Chondrocyte (in vitro differentiated cells): ENCODE measurements around the gene ZNRF1. TPM values are rescaled to one million over a fixed set of nuclear protein-coding genes. Genes with fewer than 3 reads are reported as not detected.

ENCODE experiments used
- DNase-seq: peaks from one replicate; pipeline ENCODE4 v3.0.0; 2021; ENCODE audit warnings: mixed read lengths, low spot score
- H3K27ac Mint-ChIP-seq: one replicate; pipeline ENCODE4 v1.8.0; 2021; ENCODE audit warnings: mild to moderate bottlenecking, moderate library complexity, mixed read lengths; ENCODE audit not compliant: unreplicated experiment
- H3K27me3 Mint-ChIP-seq: 2 replicates; pipeline ENCODE4 v1.8.0; 2021; ENCODE audit warnings: low read depth, mixed read lengths
- H3K36me3 Mint-ChIP-seq: 2 replicates; pipeline ENCODE4 v1.8.0; 2021; ENCODE audit warnings: low read depth, mixed read lengths
- H3K4me1 Mint-ChIP-seq: 2 replicates; pipeline ENCODE4 v1.8.0; 2021; ENCODE audit warnings: low read depth, mild to moderate bottlenecking, mixed read lengths
- H3K4me3 Mint-ChIP-seq: one replicate; pipeline ENCODE4 v1.8.0; 2021; ENCODE audit warnings: mild to moderate bottlenecking, moderate library complexity, mixed read lengths; ENCODE audit not compliant: unreplicated experiment
- H3K9me3 Mint-ChIP-seq: 2 replicates; pipeline ENCODE4 v1.8.0; 2021; ENCODE audit warnings: low read depth, mixed read lengths
- CTCF ChIP-seq: fragments of 200-600 bp; sonication (generic); IDR thresholded peaks from 2 replicates; pipeline ENCODE4 v1.5.0; 2021; ENCODE audit warnings: antibody characterized with exemption, mild to moderate bottlenecking, moderate library complexity
- total RNA-seq: library from RNA; stranded (reverse); gene quantifications from 3 replicates; pipeline ENCODE4 v1.2.1, GENCODE V29; 2021

Gene ZNRF1
- total RNA-seq, 1 donor from 2014 or later = 22.7 TPM

GRCh38 chr16:75068085-75069031 is 69.5 kb downstream of the ZNRF1 start:
- H3K27ac Mint-ChIP-seq = no peak overlapping the region
- H3K4me1 Mint-ChIP-seq = peaks cover 3% of the 10 kb centered on the region
- H3K27me3 Mint-ChIP-seq = no peaks in the 10 kb centered on the region
- no peaks in the 10 kb centered on the region for H3K9me3 Mint-ChIP-seq
- DNase-seq = no peak
- no peak for TF ChIP-seq CTCF
- H3K36me3 Mint-ChIP-seq = no peaks in the 10 kb centered on the region
- no peak overlapping the region for H3K4me3 Mint-ChIP-seq

- Mint-ChIP-seq H3K4me3 (no peak overlapping the region), H3K27ac (no peak overlapping the region), H3K4me1 (peaks cover 14% of the 10 kb centered on the region), H3K27me3 (no peaks in the 10 kb centered on the region), H3K36me3 (no peaks in the 10 kb centered on the region), H3K9me3 (no peaks in the 10 kb centered on the region)
- TF ChIP-seq CTCF = no peak
- no peak for DNase-seq
Observed at GRCh38 chr16:75070012-75070841, 71.4 kb downstream of the ZNRF1 start.

- Mint-ChIP-seq H3K9me3 (no peaks in the 10 kb centered on the region), H3K4me3 (no peak overlapping the region), H3K36me3 (peaks cover under 1% of the 10 kb centered on the region), H3K27ac (no peak overlapping the region), H3K27me3 (no peaks in the 10 kb centered on the region), H3K4me1 (peaks cover 14% of the 10 kb centered on the region)
- no peak for DNase-seq
- TF ChIP-seq CTCF = no peak
Observed at GRCh38 chr16:75071621-75072020, 72.8 kb downstream of the ZNRF1 start.

GRCh38 chr16:75072239-75072947 is 73.6 kb downstream of the ZNRF1 start:
- Mint-ChIP-seq H3K4me3 (no peak overlapping the region), H3K4me1 (peaks cover 14% of the 10 kb centered on the region), H3K27me3 (no peaks in the 10 kb centered on the region), H3K36me3 (peaks cover 2% of the 10 kb centered on the region), H3K9me3 (no peaks in the 10 kb centered on the region), H3K27ac (no peak overlapping the region)
- no peak for TF ChIP-seq CTCF
- DNase-seq = no peak
